Measurements from ENCODE around the gene CFAP58. TPM values are rescaled to one million over a fixed set of nuclear protein-coding genes. Genes with fewer than 3 reads are reported as not detected.
A peak's percentile ranks its signal among the peaks of the same experiment; 100 is the strongest.

CFAP58 gene
- 0.28 TPM for polyA plus RNA-seq (2012; ENCODE audit: insufficient read length, low read depth)

- TF ChIP-seq FOXP2 (optimal IDR thresholded peaks at IDR 0.05; ENCODE audit: borderline replicate concordance, extremely low read depth, extremely low read length, insufficient read depth) (peak; percentile 44), POLR2AphosphoS5 (IDR thresholded peaks at IDR 0.05; ENCODE audit: low read depth, low read length) (no peak), REST (IDR thresholded peaks at IDR 0.05; ENCODE audit: insufficient read depth in 1 of 2, low read depth in 2 of 2, low read length in 2 of 2) (no peak), TAF1 (IDR thresholded peaks at IDR 0.05; ENCODE audit: borderline replicate concordance, insufficient read depth, low read length) (no peak), SIN3A (IDR thresholded peaks at IDR 0.05; ENCODE audit: borderline replicate concordance, insufficient read depth, low read length) (no peak)
These were observed at the start of gene CFAP58 for GRCh38 chr10:104353325-104354048. Gene CFAP58, plus strand, starts transcription at chr10:104353833. Its CDS starts 65 bp downstream, at chr10:104353898.

- TF ChIP-seq REST (IDR thresholded peaks at IDR 0.05; ENCODE audit: insufficient read depth in 1 of 2, low read depth in 2 of 2, low read length in 2 of 2) (no peak), SIN3A (IDR thresholded peaks at IDR 0.05; ENCODE audit: borderline replicate concordance, insufficient read depth, low read length) (no peak), TAF1 (IDR thresholded peaks at IDR 0.05; ENCODE audit: borderline replicate concordance, insufficient read depth, low read length) (no peak), FOXP2 (optimal IDR thresholded peaks at IDR 0.05; ENCODE audit: borderline replicate concordance, extremely low read depth, extremely low read length, insufficient read depth) (no peak), POLR2AphosphoS5 (IDR thresholded peaks at IDR 0.05; ENCODE audit: low read depth, low read length) (no peak)
These were observed 49.3 kb upstream of the CFAP58 start for GRCh38 chr10:104304356-104304745.

GRCh38 chr10:104304927-104305326, 48.7 kb upstream of the CFAP58 start:
- TF ChIP-seq TAF1 (IDR thresholded peaks at IDR 0.05; ENCODE audit: borderline replicate concordance, insufficient read depth, low read length) (no peak), POLR2AphosphoS5 (IDR thresholded peaks at IDR 0.05; ENCODE audit: low read depth, low read length) (no peak), FOXP2 (optimal IDR thresholded peaks at IDR 0.05; ENCODE audit: borderline replicate concordance, extremely low read depth, extremely low read length, insufficient read depth) (no peak), SIN3A (IDR thresholded peaks at IDR 0.05; ENCODE audit: borderline replicate concordance, insufficient read depth, low read length) (no peak), REST (IDR thresholded peaks at IDR 0.05; ENCODE audit: insufficient read depth in 1 of 2, low read depth in 2 of 2, low read length in 2 of 2) (no peak)

GRCh38 chr10:104306897-104307296, 46.7 kb upstream of the CFAP58 start:
- no peak for TF ChIP-seq REST (IDR thresholded peaks at IDR 0.05; ENCODE audit: insufficient read depth in 1 of 2, low read depth in 2 of 2, low read length in 2 of 2)
- no peak for TF ChIP-seq POLR2AphosphoS5 (IDR thresholded peaks at IDR 0.05; ENCODE audit: low read depth, low read length)
- no peak for TF ChIP-seq TAF1 (IDR thresholded peaks at IDR 0.05; ENCODE audit: borderline replicate concordance, insufficient read depth, low read length)
- no peak for TF ChIP-seq FOXP2 (optimal IDR thresholded peaks at IDR 0.05; ENCODE audit: borderline replicate concordance, extremely low read depth, extremely low read length, insufficient read depth)
- TF ChIP-seq SIN3A (IDR thresholded peaks at IDR 0.05; ENCODE audit: borderline replicate concordance, insufficient read depth, low read length), result no peak
